Ishikawa (cell line): ENCODE measurements around the gene IGFBP7.

ENCODE experiments used
- CEBPB ChIP-seq: IDR thresholded peaks from 2 replicates; pipeline ENCODE4 v1.6.1; 2012
- EP300 ChIP-seq: IDR thresholded peaks from 2 replicates; pipeline ENCODE4 v1.6.1; 2012; ENCODE audit warnings: borderline replicate concordance
- FOXM1 ChIP-seq: IDR thresholded peaks from 2 replicates; pipeline ENCODE4 v1.6.1; 2012; ENCODE audit warnings: low read depth, borderline replicate concordance
- MAX ChIP-seq: IDR thresholded peaks from 2 replicates; pipeline ENCODE4 v1.6.1; 2012
- NFIC ChIP-seq: IDR thresholded peaks from 2 replicates; pipeline ENCODE4 v1.6.1; 2012
- RAD21 ChIP-seq: IDR thresholded peaks from 2 replicates; pipeline ENCODE4 v1.6.1; 2012; ENCODE audit warnings: low read depth
- REST ChIP-seq: IDR thresholded peaks from 2 replicates; pipeline ENCODE4 v1.6.1; 2012; ENCODE audit warnings: low read depth, mild to moderate bottlenecking
- TAF1 ChIP-seq: IDR thresholded peaks from 2 replicates; pipeline ENCODE4 v1.6.1; 2012; ENCODE audit warnings: low read depth, mild to moderate bottlenecking
- TCF12 ChIP-seq: IDR thresholded peaks from 2 replicates; pipeline ENCODE4 v1.6.1; 2012; ENCODE audit warnings: low read depth
- TEAD4 ChIP-seq: IDR thresholded peaks from 2 replicates; pipeline ENCODE4 v1.6.1; 2012
- YY1 ChIP-seq: IDR thresholded peaks from 2 replicates; pipeline ENCODE4 v1.6.1; 2012; ENCODE audit warnings: low read depth
- ZBTB7A ChIP-seq: IDR thresholded peaks from 2 replicates; pipeline ENCODE4 v1.6.1; 2012; ENCODE audit warnings: low read depth
- TF ChIP-seq, protein P1 (sequence below): IDR thresholded peaks from 2 replicates; pipeline ENCODE4 v1.6.1; 2012

DNA sequence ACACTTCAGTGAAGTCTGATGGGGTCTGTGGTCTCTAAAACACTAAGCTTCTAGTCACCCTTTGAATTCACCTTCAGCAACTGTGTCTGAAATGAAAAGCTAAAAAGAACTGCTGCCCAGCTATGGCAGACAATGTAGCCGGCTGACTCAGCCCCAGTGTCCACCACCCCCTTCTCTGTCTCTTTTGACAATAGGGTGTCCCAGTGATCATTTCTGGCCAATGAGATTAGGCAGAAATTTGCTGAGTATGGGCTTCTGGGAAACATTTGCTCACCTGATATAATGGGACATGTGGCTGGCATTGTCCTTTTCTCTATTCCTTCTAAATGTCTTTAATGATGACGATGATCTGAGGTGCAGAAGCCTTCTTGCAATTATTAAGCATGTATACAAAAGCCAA lies 20.6 kb downstream of the IGFBP7 start:
- no peak for TF ChIP-seq ZBTB7A
- TF ChIP-seq MAX = no peak
- no peak for TF ChIP-seq TEAD4
- no peak for TF ChIP-seq RAD21
- TF ChIP-seq, protein P1, sequence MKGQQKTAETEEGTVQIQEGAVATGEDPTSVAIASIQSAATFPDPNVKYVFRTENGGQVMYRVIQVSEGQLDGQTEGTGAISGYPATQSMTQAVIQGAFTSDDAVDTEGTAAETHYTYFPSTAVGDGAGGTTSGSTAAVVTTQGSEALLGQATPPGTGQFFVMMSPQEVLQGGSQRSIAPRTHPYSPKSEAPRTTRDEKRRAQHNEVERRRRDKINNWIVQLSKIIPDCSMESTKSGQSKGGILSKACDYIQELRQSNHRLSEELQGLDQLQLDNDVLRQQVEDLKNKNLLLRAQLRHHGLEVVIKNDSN = no peak
- TF ChIP-seq REST = no peak
- no peak for TF ChIP-seq EP300
- no peak for TF ChIP-seq NFIC
- no peak for TF ChIP-seq YY1
- TF ChIP-seq CEBPB = no peak
- no peak for TF ChIP-seq TCF12
- TF ChIP-seq FOXM1 = no peak
- TF ChIP-seq TAF1 = no peak
